Panc1 (cell line): ENCODE measurements around the gene ZNF512B.

Experiments used
- POLR2AphosphoS5 ChIP-seq: IDR thresholded peaks from 2 replicates; pipeline ENCODE4 v1.6.1; 2012; ENCODE audit warnings: mild to moderate bottlenecking, low read depth, low read length, moderate library complexity
- SIN3A ChIP-seq: IDR thresholded peaks from 2 replicates; pipeline ENCODE4 v1.6.1; 2012; ENCODE audit warnings: low read depth, mild to moderate bottlenecking, low read length, moderate library complexity, borderline replicate concordance; ENCODE audit not compliant: insufficient read depth
- TCF7L2 ChIP-seq: IDR thresholded peaks from 2 replicates; pipeline ENCODE4 v1.6.1; 2011; ENCODE audit warnings: mild to moderate bottlenecking, low read depth, low read length, inconsistent platforms
- TF ChIP-seq, protein P1 (sequence below): fragments of 450-650 bp; IDR thresholded peaks from 2 replicates; pipeline ENCODE4 v1.5.1; 2017; ENCODE audit warnings: mild to moderate bottlenecking
- TF ChIP-seq, protein P2 (sequence below), 2 experiments: IDR thresholded peaks; 2 replicates each; pipeline ENCODE4 v1.6.1; 2011 to 2012; ENCODE audit warnings: low read depth in 2 of 2, control low read depth in 1 of 2, low read length in 1 of 2, mild to moderate bottlenecking in 1 of 2, moderate library complexity in 1 of 2; ENCODE audit not compliant: insufficient read depth in 1 of 2

DNA sequence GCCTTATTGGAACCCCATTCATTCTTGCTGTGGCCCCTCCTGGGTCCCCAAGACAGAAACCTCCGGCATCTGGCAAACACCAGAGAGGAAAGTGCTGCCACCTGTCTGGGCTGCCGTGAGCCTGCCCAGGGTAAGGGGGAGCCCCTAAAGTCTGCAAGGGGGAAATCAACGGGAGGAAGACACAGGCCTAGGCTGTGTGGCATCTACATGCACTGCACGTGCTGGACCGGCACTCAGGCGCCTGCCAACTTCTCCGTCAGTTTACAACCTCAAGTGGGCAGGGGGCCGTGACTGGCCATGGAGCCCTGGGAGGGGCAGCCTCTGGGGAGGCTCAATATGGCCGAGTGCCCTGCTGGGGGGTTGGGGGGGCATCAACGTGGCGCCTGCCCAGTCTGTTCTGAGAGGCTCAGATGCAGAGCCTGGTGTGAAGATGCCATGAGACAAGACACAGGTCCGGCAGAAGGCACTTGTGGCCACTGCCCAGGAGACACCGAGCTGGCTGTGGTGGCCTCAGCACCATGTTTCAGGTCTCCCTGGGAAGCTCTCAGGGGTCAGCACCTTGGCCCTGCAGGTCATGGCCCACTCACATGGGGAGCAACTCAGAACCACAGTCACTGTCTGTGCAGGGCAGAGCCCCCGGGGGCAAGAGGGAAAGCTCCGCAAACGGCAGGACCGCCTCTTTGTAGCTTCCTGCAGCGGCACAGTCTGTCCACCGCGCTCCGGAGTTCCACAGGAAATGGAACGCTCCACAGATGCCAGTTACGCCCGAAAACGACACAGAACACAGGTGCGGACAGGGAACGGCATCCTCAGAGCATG, 21.9 kb downstream of the ZNF512B start:
- no peak for TF ChIP-seq POLR2AphosphoS5
- TF ChIP-seq, protein P1, sequence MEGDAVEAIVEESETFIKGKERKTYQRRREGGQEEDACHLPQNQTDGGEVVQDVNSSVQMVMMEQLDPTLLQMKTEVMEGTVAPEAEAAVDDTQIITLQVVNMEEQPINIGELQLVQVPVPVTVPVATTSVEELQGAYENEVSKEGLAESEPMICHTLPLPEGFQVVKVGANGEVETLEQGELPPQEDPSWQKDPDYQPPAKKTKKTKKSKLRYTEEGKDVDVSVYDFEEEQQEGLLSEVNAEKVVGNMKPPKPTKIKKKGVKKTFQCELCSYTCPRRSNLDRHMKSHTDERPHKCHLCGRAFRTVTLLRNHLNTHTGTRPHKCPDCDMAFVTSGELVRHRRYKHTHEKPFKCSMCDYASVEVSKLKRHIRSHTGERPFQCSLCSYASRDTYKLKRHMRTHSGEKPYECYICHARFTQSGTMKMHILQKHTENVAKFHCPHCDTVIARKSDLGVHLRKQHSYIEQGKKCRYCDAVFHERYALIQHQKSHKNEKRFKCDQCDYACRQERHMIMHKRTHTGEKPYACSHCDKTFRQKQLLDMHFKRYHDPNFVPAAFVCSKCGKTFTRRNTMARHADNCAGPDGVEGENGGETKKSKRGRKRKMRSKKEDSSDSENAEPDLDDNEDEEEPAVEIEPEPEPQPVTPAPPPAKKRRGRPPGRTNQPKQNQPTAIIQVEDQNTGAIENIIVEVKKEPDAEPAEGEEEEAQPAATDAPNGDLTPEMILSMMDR: no peak
- TF ChIP-seq, protein P2, sequence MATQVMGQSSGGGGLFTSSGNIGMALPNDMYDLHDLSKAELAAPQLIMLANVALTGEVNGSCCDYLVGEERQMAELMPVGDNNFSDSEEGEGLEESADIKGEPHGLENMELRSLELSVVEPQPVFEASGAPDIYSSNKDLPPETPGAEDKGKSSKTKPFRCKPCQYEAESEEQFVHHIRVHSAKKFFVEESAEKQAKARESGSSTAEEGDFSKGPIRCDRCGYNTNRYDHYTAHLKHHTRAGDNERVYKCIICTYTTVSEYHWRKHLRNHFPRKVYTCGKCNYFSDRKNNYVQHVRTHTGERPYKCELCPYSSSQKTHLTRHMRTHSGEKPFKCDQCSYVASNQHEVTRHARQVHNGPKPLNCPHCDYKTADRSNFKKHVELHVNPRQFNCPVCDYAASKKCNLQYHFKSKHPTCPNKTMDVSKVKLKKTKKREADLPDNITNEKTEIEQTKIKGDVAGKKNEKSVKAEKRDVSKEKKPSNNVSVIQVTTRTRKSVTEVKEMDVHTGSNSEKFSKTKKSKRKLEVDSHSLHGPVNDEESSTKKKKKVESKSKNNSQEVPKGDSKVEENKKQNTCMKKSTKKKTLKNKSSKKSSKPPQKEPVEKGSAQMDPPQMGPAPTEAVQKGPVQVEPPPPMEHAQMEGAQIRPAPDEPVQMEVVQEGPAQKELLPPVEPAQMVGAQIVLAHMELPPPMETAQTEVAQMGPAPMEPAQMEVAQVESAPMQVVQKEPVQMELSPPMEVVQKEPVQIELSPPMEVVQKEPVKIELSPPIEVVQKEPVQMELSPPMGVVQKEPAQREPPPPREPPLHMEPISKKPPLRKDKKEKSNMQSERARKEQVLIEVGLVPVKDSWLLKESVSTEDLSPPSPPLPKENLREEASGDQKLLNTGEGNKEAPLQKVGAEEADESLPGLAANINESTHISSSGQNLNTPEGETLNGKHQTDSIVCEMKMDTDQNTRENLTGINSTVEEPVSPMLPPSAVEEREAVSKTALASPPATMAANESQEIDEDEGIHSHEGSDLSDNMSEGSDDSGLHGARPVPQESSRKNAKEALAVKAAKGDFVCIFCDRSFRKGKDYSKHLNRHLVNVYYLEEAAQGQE (IDR thresholded peaks at IDR 0.05; ENCODE audit: insufficient read depth in 1 of 2, low read depth in 2 of 2, low read length in 1 of 2): no peak
- no peak for TF ChIP-seq SIN3A
- no peak for TF ChIP-seq TCF7L2
